Right cardiac atrium (tissue), 5 donors: ENCODE data around the gene CHST13. TPM values are rescaled to one million over a fixed set of nuclear protein-coding genes. Genes with fewer than 3 reads are reported as not detected.

ENCODE experiments used
- ATAC-seq, 2 donors: fragments of 200-7000 bp; cut with Tn5 transposase; one replicate each; pipeline versions ENCODE4 v1.8.0 to v1.9.1; 2020; ENCODE audit warnings: moderate library complexity in 2 of 2, mild to moderate bottlenecking in 1 of 2
- DNase-seq, 3 donors: peaks; one replicate each; pipeline ENCODE4 v3.0.0-alpha.2; 2020
- H3K27ac ChIP-seq: one replicate; pipeline ENCODE4 v1.5.1; 2013; ENCODE audit warnings: mild to moderate bottlenecking, low read length, control low read depth, moderate library complexity
- H3K27me3 ChIP-seq: one replicate; pipeline ENCODE4 v1.6.1; 2013; ENCODE audit not compliant: control insufficient read depth, insufficient read depth
- H3K4me1 ChIP-seq: one replicate; pipeline ENCODE4 v1.6.1; 2013; ENCODE audit warnings: low read length; ENCODE audit not compliant: control insufficient read depth, insufficient read depth
- H3K4me3 ChIP-seq: one replicate; pipeline ENCODE4 v1.5.1; 2013; ENCODE audit warnings: low read length, control low read depth
- H3K9me3 ChIP-seq: one replicate; pipeline ENCODE4 v1.6.1; 2013; ENCODE audit warnings: low read length; ENCODE audit not compliant: control insufficient read depth
- WGBS: extraction: QIAGEN DNeasy Blood & Tissue Kit; methylation state at CpG from one replicate; pipeline ENCODE4 v1.1.7; 2013; 5-methylcytosine and 5-hydroxymethylcytosine counted together
- intact Hi-C, 4 donors: fragments of 100-400 bp; cut with DNase I; formaldehyde crosslinking; loops; one replicate each; pipeline versions ENCODE4 v1.11.0 to v1.14.0; 2022 to 2023
- polyA plus RNA-seq: library from polyadenylated mRNA; stranded (reverse); fragments of 200-250 nt; gene quantifications from one replicate; pipeline ENCODE4 v1.2.3, GENCODE V29; 2013
- total RNA-seq, 4 donors: library from RNA; stranded (reverse); fragmentation: NEBNext Ultra II Directional; extraction: Animal tissue kit (Norgen Biotek cat#: 25700); gene quantifications; one replicate each; pipeline ENCODE4 v1.2.1, GENCODE V29; 2021
- donor health status: healthy with polysubstance abuse.
- donor health status: DM: no; HTN: yes; CAD: no.
- donor health status: DM: no; HTN: no; CAD: no.
- donor health status: DM: no; HTN: yes; CAD: no; lungs with severe emphysema.
- donor health status: DM: yes; HTN: yes; CAD: no.

CHST13 gene
- total and polyA plus RNA-seq, 5 donors: 0.11 to 0.59 (median 0.27) TPM; not detected in 1

DNA sequence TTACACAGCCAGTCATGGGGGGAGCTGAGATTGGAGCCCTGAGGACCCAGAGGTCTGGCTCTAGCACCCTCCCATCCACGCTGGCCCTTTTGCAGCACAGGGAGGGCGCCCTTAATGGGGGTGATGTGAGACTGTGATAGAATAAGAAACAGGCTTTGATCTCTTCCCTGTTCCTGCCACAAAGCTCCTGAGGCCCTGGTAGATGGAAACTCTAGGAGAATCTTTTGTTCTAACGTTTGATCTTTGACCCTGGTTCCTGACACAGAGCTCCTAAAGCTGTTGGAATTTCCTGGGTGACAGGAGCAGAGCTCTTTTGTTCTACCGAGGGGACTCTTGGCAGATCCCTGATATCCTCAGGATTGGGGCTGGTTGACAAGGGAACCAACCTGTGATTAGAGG is 5.2 kb upstream of the CHST13 start:
- Histone ChIP-seq H3K9me3 (no peaks in the 10 kb centered on the region), H3K4me3 (no peak overlapping the region), H3K4me1 (no peaks in the 10 kb centered on the region), H3K27ac (no peak overlapping the region), H3K27me3 (no peaks in the 10 kb centered on the region)
- WGBS: 61% methylated on average over 4 of the region's 4 CpGs
- ATAC-seq (no peak), DNase-seq (no peak)
- intact Hi-C loops: no loop called here

DNA sequence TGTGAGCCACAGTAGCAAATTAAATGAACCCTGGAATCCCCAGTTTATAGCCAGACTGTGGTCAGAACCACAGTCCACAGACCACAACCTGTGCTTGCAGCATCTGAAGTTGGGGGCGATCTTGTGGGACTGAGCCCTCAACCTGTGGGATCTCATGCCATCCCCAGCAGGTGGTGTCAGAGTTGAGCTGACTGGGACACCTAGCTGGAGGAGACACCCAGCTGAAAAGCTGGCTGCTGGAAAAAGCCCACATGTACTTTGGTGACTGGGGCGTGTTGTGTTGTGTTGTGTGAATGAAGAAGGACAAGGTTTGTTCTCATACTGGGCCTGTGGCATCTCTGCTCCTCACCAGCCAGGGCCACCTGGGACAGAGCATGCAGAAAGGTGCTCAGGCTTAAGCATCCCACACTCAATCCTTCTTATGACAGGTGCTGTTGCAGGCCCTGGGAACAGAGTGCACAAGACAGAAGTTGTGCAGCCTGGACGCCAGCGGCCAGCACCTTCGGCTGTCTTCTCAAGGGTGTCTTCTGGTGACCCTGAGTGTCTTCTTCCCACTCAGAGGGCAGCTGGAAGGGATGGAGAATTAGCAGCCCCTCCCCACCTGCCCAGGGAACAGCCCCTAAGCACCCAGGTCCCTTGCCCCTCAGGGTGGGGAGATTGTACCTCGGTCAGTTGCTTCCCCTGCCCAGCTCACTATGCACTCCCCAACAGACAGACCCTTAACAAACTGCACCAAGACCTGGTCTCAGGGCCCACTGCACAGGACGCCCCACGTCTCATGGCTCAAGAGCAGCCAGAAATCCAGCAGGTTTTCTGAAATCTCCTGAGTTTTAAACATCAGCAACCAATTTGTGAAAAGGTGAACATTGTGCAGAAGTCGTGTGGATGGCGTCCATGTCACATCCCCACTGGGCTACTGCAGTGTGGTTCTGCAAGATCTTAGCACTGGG is 4.2 kb upstream of the CHST13 start:
- Histone ChIP-seq H3K27me3 (no peaks in the 10 kb centered on the region), H3K9me3 (no peaks in the 10 kb centered on the region), H3K4me1 (no peaks in the 10 kb centered on the region), H3K4me3 (no peak overlapping the region), H3K27ac (no peak overlapping the region)
- ATAC-seq (no peak), DNase-seq (no peak)
- WGBS: 85% methylated on average over 10 of the region's 10 CpGs
- intact Hi-C loops: loop anchor here in 3 of 4 donors (10.0 kb wide), 2 partner anchors 105 to 1025 kb away; no protein-coding TSS in a partner anchor

DNA sequence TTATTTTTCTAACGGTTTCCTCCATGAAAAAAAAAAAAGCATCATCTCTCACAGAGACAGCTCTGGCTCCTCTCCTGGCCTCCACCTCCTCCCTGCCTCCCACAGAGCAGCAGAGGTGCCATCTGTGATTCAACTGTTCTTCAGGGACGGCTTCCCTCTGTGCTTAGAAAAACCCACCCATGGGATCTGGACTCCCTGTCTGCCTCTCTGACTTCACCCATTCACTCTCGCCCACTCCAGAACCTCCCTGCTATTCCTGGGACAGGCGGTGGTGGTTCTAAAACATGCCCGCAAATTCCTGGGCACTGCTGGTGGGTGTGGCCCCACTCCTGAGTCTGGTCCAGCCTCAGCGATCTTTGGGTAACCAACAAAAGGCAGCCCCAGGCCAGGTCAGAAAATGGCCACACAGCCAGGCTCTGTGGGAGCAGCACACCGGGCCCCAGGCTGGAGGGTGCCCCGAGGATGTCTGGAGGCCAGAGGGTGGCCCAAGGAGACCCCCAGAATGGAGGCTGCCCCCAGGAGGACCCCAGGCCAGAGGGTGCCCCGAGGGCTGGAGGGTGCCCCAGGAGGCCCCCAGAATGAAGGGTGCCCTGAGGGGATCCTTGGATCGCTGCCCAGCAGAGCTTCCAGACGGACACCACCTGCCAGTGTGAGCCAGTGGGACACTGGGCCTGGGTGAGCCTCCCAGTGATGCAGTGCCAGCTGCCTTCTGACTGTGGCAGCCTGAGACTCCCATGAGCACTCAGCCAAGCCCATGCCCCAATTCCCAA is 2.6 kb upstream of the CHST13 start:
- no peaks in the 10 kb centered on the region for H3K27me3 ChIP-seq
- no peak overlapping the region for H3K27ac ChIP-seq
- intact Hi-C loops: loop anchor here in 3 of 4 donors (10.0 kb wide), 2 partner anchors 103 to 1023 kb away; no protein-coding TSS in a partner anchor
- DNase-seq (peak in 1 of 3 donors; percentile 40), ATAC-seq (no peak)
- H3K9me3 ChIP-seq: no peaks in the 10 kb centered on the region
- WGBS: 73% methylated on average over 11 of the region's 11 CpGs
- H3K4me1 ChIP-seq: no peaks in the 10 kb centered on the region
- H3K4me3 ChIP-seq: no peak overlapping the region

DNA sequence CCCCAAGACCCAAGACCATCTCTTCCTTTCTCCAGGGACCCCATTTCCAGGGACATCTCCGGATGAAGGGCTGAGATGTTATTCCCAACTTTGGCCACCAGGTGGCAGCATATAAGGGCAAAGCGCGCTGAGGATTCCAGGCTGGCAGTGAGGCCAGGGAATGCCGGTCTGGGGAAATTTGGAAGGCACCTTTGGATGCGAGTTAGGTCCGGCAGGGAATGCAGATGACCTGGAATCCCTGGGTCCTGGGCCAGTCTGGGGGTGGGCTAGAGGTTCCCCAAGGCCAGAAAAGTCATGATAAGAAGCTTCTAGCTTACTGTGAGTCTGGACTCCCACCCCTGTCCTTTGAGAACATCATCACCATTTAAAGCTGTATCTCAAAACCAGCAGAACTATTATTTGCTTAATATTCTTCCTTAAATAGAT is 1.6 kb upstream of the CHST13 start:
- intact Hi-C loops: loop anchor here in 3 of 4 donors (10.0 kb wide), 2 partner anchors 102 to 1022 kb away; no protein-coding TSS in a partner anchor
- WGBS: under 1% methylated on average over 6 of the region's 6 CpGs
- Histone ChIP-seq H3K4me3 (no peak overlapping the region), H3K27ac (no peak overlapping the region), H3K27me3 (no peaks in the 10 kb centered on the region), H3K4me1 (no peaks in the 10 kb centered on the region), H3K9me3 (no peaks in the 10 kb centered on the region)
- ATAC-seq: peak; percentile 6 to 25
- DNase-seq: peak; percentile 40 to 79 (median 77)

DNA sequence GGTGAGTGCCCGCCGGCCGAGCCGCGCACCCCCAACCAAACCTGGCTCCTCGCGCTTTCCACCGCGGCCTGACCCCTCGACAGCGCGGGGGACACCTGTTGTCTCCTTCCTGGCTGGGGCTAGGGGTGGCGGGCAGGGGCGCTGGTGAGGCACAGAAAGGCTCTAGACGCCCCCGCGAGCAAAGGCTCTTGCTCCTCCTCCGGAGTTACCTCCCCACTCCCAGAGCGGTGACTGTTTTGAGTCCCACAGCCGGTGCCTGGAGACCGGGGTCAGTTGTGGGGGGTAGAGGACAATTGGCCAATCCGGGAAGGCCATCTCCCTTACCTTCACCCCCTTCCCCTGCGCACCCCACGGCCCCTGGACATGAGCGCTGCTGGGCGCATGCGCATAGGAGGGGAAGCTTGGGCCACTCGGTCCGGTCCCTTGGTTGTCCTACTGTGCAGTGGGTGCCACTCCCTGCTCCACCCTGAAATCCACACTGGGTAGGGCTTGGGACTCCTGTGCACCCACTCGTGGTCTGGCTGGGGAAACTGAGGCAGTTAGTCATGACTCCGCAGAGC is 554 bp downstream of the CHST13 start:
- peak in 1 of 3 donors; percentile 70 for DNase-seq
- no peaks in the 10 kb centered on the region for H3K4me1 ChIP-seq
- peak in 1 of 2 donors; percentile 3 for ATAC-seq
- H3K4me3 ChIP-seq: peak overlapping the region; percentile 37
- H3K27ac ChIP-seq: no peak overlapping the region
- H3K9me3 ChIP-seq: no peaks in the 10 kb centered on the region
- intact Hi-C loops: loop anchor here in 3 of 4 donors (10.0 kb wide), 2 partner anchors 100 to 1020 kb away; no protein-coding TSS in a partner anchor
- WGBS: 9% methylated on average over 31 of the region's 31 CpGs
- H3K27me3 ChIP-seq: no peaks in the 10 kb centered on the region

DNA sequence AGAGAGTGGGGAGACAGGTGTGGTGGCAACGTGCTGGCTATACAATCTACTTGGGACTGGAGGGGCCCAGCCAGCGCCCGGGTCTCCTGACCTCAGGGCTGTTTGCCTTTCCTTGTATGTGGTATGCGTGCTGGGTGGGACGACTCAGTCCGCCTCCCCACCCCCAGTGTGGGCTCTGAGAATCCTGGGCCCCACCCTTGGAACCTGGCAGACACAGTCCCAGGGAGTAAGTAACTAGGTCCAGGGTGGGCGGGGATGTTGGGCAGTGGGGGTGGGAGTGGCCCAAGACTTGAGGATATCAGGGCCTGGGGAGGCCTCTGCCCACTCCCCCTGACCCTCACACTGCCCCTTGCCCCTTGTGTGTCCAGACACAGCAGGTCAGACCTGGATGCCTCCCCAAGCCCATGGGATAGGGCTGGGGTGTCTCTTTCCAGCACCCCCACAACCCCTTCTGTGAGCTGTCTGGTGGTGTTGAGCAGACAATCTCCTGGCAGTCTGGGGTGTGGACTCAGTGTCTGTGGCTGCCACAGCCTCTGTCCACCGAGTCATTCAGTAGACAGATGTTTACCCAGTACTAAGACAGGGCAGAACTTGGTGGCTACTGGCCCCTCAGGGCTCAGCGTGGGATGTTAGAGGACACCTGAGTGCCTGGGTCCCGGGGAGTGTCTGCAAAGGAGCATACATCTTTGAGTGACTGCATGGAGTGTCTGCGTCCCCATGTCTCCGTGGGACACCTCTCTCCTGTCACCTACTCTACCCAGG is 1.3 kb downstream of the CHST13 start:
- no peaks in the 10 kb centered on the region for H3K4me1 ChIP-seq
- H3K27ac ChIP-seq: no peak overlapping the region
- no peak overlapping the region for H3K4me3 ChIP-seq
- H3K27me3 ChIP-seq: no peaks in the 10 kb centered on the region
- no peaks in the 10 kb centered on the region for H3K9me3 ChIP-seq
- peak in 1 of 3 donors; percentile 34 for DNase-seq
- ATAC-seq: no peak
- intact Hi-C loops: loop anchor here in 3 of 4 donors (10.0 kb wide), 2 partner anchors 100 to 1020 kb away; no protein-coding TSS in a partner anchor
- WGBS: 78% methylated on average over 12 of the region's 12 CpGs

DNA sequence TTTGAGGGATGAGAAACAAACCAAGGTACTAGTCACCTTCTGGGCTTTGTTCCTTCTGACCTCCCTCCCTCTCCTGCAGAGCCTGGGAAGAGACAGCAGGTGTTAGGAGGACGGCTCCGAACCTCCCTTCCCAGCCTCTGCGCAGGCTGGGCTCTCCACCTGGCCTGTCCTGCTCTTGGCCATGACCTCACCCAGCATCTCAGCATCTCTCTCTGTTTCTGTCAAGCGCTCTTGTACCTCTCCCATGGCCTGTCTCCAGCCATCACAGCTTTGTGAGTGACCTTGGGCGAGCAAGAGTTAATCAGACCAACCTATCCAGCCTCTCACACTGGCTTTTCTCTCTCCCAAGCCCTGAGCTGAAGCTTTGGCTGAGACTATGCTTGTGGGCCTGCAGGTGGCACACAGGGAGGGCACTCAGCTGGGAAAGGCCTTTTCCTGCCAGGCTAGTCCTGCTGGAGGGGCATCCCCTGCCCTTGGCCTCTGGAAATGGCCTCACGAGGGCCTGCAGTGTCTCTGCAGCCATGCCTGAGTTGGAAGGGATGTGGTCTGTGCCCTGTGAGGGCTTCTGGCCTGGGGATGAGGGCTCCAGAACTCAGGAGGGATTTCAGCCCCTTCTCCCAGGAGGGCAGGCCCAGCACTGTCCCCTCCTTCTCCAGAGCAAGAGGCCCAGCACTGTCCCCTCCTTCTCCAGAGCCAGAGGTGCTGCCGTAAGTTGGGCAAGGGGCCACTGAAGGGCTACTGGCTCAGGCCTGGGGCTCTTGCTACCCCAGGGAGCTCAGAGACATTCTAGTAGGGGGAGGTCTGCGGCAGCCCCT is 2.1 kb downstream of the CHST13 start:
- Histone ChIP-seq H3K9me3 (no peaks in the 10 kb centered on the region), H3K4me1 (no peaks in the 10 kb centered on the region), H3K27ac (no peak overlapping the region), H3K27me3 (no peaks in the 10 kb centered on the region), H3K4me3 (no peak overlapping the region)
- intact Hi-C loops: loop anchor here in 3 of 4 donors (10.0 kb wide), 2 partner anchors 99 to 1019 kb away; no protein-coding TSS in a partner anchor
- WGBS: 83% methylated on average over 8 of the region's 8 CpGs
- no peak for ATAC-seq
- no peak for DNase-seq

DNA sequence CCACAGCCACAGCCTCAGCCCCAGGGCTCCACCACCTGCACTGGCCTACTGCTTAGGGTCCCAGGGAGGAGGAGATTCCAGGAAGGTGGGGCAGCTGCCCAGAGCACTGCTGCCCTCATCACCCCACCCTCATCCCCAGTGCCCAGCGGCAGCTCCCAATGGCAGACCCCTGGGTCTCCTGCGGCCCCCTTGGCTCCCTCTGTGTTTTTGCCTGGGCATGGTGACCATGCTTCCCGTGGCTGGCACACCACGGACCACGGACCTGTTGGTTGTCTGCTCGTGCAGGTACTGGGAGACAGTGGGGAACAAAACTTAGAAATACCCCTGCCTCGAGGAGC is 2.7 kb downstream of the CHST13 start:
- H3K4me3 ChIP-seq: no peak overlapping the region
- H3K27me3 ChIP-seq: no peaks in the 10 kb centered on the region
- DNase-seq (no peak), ATAC-seq (no peak)
- 87% methylated on average over 7 of the region's 7 CpGs for WGBS
- no peak overlapping the region for H3K27ac ChIP-seq
- no peaks in the 10 kb centered on the region for H3K9me3 ChIP-seq
- intact Hi-C loops: loop anchor here in 3 of 4 donors (10.0 kb wide), 2 partner anchors 98 to 1018 kb away; no protein-coding TSS in a partner anchor
- H3K4me1 ChIP-seq: no peaks in the 10 kb centered on the region

DNA sequence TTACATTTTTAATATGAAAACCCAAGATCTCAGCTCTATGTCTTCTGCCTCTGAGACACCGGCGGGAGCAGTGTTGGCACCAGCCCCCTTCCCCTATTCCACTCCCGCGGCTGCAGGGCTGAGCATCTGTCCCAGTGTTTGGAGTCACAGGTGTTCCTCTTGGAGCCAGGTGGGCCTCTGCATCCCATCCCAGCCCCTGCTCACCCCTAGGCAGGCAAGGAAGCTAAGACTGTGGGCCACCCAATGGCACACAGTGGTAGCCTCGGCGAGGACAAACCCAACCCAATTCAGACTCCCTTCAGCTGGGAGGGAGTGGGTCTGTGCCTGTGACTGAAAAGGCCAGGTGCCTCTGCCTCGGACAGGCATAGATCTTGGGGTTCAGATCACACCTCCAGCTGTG is 3.1 kb downstream of the CHST13 start:
- Histone ChIP-seq H3K27ac (no peak overlapping the region), H3K4me3 (no peak overlapping the region), H3K27me3 (no peaks in the 10 kb centered on the region), H3K9me3 (no peaks in the 10 kb centered on the region), H3K4me1 (no peaks in the 10 kb centered on the region)
- intact Hi-C loops: loop anchor here in 3 of 4 donors (10.0 kb wide), 2 partner anchors 98 to 1018 kb away; no protein-coding TSS in a partner anchor
- WGBS: 85% methylated on average over 7 of the region's 7 CpGs
- no peak for ATAC-seq
- no peak for DNase-seq
